ENCODE results near the gene PGGT1B.

PGGT1B gene

DNA sequence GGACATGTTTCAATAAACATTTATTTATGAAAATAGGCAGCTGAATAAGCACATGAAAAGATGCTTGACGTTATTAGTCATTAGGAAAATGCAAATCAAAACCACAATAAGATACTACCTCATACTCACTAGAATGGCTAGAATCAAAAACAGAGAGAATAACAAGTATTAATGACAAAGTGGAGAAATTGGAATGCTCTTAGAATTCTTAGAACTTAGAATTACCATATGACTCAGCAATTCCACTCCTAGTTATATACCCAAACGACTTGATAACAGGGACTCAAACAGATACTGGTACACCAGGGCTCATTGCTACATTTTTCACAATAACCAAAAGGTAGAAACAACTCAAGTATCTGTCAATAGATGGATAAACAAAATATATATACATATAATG is 77.9 kb downstream of the PGGT1B start:
- Histone ChIP-seq H4K20me1 (ENCODE audit: insufficient read depth, low read length, poor library complexity, severe bottlenecking) (no peaks in the 10 kb centered on the region), H2AFZ (ENCODE audit: low read length) (no peak overlapping the region)
- TF ChIP-seq, protein P1, sequence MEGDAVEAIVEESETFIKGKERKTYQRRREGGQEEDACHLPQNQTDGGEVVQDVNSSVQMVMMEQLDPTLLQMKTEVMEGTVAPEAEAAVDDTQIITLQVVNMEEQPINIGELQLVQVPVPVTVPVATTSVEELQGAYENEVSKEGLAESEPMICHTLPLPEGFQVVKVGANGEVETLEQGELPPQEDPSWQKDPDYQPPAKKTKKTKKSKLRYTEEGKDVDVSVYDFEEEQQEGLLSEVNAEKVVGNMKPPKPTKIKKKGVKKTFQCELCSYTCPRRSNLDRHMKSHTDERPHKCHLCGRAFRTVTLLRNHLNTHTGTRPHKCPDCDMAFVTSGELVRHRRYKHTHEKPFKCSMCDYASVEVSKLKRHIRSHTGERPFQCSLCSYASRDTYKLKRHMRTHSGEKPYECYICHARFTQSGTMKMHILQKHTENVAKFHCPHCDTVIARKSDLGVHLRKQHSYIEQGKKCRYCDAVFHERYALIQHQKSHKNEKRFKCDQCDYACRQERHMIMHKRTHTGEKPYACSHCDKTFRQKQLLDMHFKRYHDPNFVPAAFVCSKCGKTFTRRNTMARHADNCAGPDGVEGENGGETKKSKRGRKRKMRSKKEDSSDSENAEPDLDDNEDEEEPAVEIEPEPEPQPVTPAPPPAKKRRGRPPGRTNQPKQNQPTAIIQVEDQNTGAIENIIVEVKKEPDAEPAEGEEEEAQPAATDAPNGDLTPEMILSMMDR (conservative IDR thresholded peaks at IDR 0.05; ENCODE audit: low read length) = no peak
- TF ChIP-seq EZH2phosphoT487 (IDR thresholded peaks at IDR 0.05; ENCODE audit: borderline replicate concordance) = no peak

DNA sequence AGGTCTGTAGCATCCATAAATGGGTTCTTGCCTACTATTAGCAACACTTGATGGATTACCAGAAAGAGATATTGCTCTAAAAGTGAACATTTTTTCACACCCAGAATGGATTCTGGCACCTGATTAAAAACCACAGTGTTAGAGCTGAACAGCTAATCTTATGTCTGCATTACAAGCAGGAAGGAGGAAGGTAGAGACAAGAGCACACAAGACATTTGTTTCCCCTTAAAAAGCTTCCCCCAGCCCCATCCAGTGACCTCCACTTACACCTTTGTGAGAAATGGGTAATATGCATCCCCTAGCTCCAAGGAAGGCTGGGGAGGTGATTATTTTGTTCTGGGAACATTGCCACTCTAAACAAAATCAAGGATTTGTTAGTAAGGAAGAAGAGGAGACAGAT is 80.9 kb downstream of the PGGT1B start:
- no peaks in the 10 kb centered on the region for H3K79me2 ChIP-seq (ENCODE audit: insufficient read depth, low read length)
- H3K4me2 ChIP-seq (ENCODE audit: low read depth, low read length, poor library complexity, severe bottlenecking) = no peak overlapping the region
- no peaks in the 10 kb centered on the region for H3K36me3 ChIP-seq (ENCODE audit: insufficient read depth, low read length)
- no peaks in the 10 kb centered on the region for H3F3A ChIP-seq (ENCODE audit: low read depth)
- no peak overlapping the region for H3K9ac ChIP-seq (ENCODE audit: low read depth, low read length, poor library complexity, severe bottlenecking)
- no peak for TF ChIP-seq EZH2phosphoT487 (IDR thresholded peaks at IDR 0.05; ENCODE audit: borderline replicate concordance)
- TF ChIP-seq, protein P1 (conservative IDR thresholded peaks at IDR 0.05; ENCODE audit: low read length) = no peak
- H3K9me3 ChIP-seq (ENCODE audit: insufficient read depth, low read depth, low read length) = no peaks in the 10 kb centered on the region
- H3K9me2 ChIP-seq (replicated peaks; ENCODE audit: low read depth, low read length) = no peaks in the 10 kb centered on the region
- H3K27me3 ChIP-seq (ENCODE audit: insufficient read depth, low read length, poor library complexity, severe bottlenecking) = no peaks in the 10 kb centered on the region
- H3K4me1 ChIP-seq (ENCODE audit: insufficient read depth, low read length, poor library complexity, severe bottlenecking) = no peaks in the 10 kb centered on the region
- H4K20me1 ChIP-seq (ENCODE audit: insufficient read depth, low read length, poor library complexity, severe bottlenecking) = no peaks in the 10 kb centered on the region
- H3K4me3 ChIP-seq (ENCODE audit: low read length, poor library complexity, severe bottlenecking) = no peak overlapping the region
- no peak overlapping the region for H2AFZ ChIP-seq (ENCODE audit: low read length)

More for the DNA sequence above, 77.9 kb downstream of the PGGT1B start:
- H3K9ac ChIP-seq (ENCODE audit: low read depth, low read length, poor library complexity, severe bottlenecking) = no peak overlapping the region
- no peaks in the 10 kb centered on the region for H3K27me3 ChIP-seq (ENCODE audit: insufficient read depth, low read length, poor library complexity, severe bottlenecking)
- no peaks in the 10 kb centered on the region for H3K36me3 ChIP-seq (ENCODE audit: insufficient read depth, low read length)
- H3F3A ChIP-seq (ENCODE audit: low read depth) = no peaks in the 10 kb centered on the region
- no peak overlapping the region for H3K4me2 ChIP-seq (ENCODE audit: low read depth, low read length, poor library complexity, severe bottlenecking)
- H3K4me3 ChIP-seq (ENCODE audit: low read length, poor library complexity, severe bottlenecking) = no peak overlapping the region
- H3K79me2 ChIP-seq (ENCODE audit: insufficient read depth, low read length) = no peaks in the 10 kb centered on the region
- no peaks in the 10 kb centered on the region for H3K9me2 ChIP-seq (replicated peaks; ENCODE audit: low read depth, low read length)
- no peaks in the 10 kb centered on the region for H3K4me1 ChIP-seq (ENCODE audit: insufficient read depth, low read length, poor library complexity, severe bottlenecking)
- H3K9me3 ChIP-seq (ENCODE audit: insufficient read depth, low read depth, low read length) = no peaks in the 10 kb centered on the region

DNA sequence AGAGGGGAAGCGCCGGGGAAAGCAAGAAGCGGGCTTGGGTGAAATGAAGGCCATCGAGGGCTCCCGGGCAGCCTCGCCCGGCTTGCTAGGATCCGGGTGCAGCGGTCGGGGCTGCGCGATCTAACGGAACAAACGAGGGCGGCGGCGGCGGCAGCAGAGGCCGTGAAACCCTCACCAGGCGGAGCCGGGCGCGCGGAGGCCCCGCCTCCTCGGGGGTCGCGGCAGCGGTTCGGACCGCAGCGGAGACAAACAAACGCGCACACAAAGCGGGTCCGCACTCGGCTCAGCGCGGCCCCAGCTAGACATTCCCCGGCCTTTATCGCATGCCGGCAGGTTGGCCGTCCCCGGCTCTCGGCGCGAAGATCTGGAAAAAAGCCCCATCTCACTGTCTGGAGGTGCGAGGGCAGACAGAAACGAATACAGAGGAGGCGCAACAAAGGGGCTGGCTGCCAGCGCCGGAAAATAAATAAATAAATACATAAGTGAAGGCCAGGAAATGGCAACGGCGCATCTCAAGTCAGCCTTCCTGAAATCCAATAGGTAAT is 82.4 kb downstream of the PGGT1B start:
- no peak overlapping the region for H3K9ac ChIP-seq (ENCODE audit: low read depth, low read length, poor library complexity, severe bottlenecking)
- H3K9me2 ChIP-seq (replicated peaks; ENCODE audit: low read depth, low read length) = no peaks in the 10 kb centered on the region
- no peaks in the 10 kb centered on the region for H3K27me3 ChIP-seq (ENCODE audit: insufficient read depth, low read length, poor library complexity, severe bottlenecking)
- no peak overlapping the region for H3K4me3 ChIP-seq (ENCODE audit: low read length, poor library complexity, severe bottlenecking)
- no peaks in the 10 kb centered on the region for H3K9me3 ChIP-seq (ENCODE audit: insufficient read depth, low read depth, low read length)
- H3K4me2 ChIP-seq (ENCODE audit: low read depth, low read length, poor library complexity, severe bottlenecking) = no peak overlapping the region
- no peaks in the 10 kb centered on the region for H4K20me1 ChIP-seq (ENCODE audit: insufficient read depth, low read length, poor library complexity, severe bottlenecking)
- no peaks in the 10 kb centered on the region for H3K36me3 ChIP-seq (ENCODE audit: insufficient read depth, low read length)
- TF ChIP-seq, protein P1 (conservative IDR thresholded peaks at IDR 0.05; ENCODE audit: low read length) = no peak
- no peak for TF ChIP-seq EZH2phosphoT487 (IDR thresholded peaks at IDR 0.05; ENCODE audit: borderline replicate concordance)
- H3F3A ChIP-seq (ENCODE audit: low read depth) = no peaks in the 10 kb centered on the region
- no peaks in the 10 kb centered on the region for H3K4me1 ChIP-seq (ENCODE audit: insufficient read depth, low read length, poor library complexity, severe bottlenecking)
- no peaks in the 10 kb centered on the region for H3K79me2 ChIP-seq (ENCODE audit: insufficient read depth, low read length)
- no peak overlapping the region for H2AFZ ChIP-seq (ENCODE audit: low read length)

All from Loucy (cell line).